ENCODE measurements around the gene CARS2.
"Not testable (repeated sequence)": the region's sequence is repeated elsewhere in the genome, so short reads cannot be mapped to it uniquely, and the experiment has no call there.

Gene CARS2

GRCh38 chr13:110681868-110682550 lies 23.9 kb downstream of the CARS2 start:
- no peak for DNase-seq

- DNase-seq, result no peak
Measured at GRCh38 chr13:110680852-110681251, 25.1 kb downstream of the CARS2 start.

GRCh38 chr13:110677731-110678545 lies 28.0 kb downstream of the CARS2 start:
- no peak for DNase-seq

GRCh38 chr13:110676595-110677587 lies 29.0 kb downstream of the CARS2 start:
- no peak for DNase-seq

DNA sequence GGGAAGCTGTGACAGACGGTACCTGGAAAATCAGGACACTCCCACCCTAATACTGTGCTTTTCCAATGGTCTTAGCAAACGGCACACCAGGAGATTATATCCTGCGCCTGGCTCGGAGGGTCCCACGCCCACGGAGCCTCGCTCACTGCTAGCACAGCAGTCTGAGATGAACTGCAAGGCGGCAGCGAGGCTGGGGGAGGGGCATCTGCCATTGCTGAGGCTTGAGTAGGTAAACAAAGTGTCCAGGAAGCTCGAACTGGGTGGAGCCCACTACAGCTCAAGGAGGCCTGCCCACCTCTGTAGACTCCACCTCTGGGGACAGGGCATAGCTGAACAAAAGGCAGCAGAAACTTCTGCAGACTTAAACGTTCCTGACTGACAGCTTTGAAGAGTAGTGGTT lies 36.1 kb downstream of the CARS2 start:
- not testable (repeated sequence) for DNase-seq

DNA sequence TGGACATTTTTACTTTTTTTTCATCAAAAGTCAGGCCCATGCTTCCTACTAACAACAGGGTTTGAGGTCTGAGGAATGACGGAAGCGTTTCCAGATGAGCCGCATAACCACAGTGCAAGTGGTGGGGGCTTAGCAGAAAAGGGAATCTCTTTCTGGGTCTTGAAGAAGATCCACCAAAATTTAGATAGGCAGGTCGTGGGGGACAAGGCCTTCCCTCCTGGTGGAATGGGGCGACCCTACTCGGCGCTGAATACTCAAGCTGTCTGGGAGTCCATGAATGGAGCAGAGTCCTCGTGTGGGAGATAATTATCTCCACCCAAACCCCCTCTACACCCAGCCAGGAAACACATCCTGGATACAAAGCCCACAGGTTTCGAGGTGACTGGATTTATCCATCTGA lies 36.9 kb downstream of the CARS2 start:
- no peak for DNase-seq

DNA sequence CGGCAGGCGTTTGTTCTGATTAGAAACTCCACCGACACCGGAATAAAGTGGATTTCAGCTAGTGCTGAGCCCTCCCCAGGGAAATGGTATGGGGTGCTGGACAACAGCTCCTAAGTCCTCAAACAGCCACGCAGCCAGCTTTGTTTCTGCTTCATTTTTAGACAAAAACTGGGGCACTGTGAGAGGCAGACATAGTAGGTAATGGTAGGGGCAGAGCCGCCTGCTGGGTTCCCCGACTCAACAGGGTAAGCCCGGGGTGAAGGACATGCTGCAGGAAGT lies 39.7 kb downstream of the CARS2 start:
- no peak for DNase-seq

DNA sequence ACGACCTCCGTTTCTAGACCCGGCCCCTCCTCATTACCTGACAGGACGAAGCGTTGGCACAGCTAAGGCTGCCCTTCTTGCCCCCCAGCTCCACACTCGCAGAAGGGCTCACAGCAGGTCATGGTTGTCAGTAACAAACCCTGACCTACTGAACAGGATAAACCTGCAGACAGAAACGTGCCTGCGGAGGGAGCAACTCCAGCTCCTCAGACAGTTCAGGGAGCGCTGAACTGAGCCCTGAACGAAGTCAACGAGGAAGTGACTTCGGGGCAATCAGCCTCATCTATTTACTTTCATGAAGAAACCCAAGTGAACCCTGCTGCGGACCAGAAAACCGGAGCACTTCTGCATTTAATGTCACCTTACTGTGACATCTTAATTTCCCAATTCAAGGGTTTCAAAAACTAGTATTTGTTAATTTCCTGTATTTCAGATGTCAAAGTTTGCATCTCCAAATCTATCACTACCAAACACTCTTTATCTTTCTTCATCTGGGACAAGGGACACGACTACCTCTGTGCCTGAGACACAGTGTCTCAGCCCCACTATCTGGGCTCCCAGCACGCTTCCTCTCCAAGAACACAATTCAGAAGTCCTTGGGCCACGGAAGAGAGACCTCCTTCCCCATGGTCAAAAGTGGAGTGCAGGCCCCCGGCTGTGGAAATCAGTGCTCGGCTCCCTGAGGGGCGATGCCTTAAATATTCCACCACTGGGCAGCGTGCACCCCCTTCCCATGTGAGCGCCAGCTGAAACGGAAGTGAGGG lies 40.2 kb downstream of the CARS2 start:
- no peak for DNase-seq

DNA sequence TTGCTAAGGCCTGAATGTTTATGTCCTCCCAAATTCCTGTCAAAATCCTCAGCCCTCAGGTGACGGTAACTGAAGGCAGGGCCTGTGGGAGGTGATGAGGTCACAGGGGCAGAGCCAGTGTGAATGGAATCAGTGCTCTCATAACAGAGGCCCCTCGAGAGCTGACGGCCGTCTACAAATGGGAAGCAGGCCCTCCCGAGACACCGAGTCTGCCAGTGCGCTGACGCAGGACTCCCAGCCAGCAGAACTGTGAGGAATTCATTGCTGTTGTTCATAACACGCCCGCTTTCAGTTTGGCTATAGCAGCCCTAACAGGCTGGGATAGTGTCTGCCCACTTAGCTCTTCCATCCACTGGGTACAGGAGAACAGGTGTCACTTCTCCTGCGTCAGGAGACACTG lies 41.2 kb downstream of the CARS2 start:
- DNase-seq, result no peak

GRCh38 chr13:110664041-110664440 lies 41.9 kb downstream of the CARS2 start:
- no peak for DNase-seq

DNA sequence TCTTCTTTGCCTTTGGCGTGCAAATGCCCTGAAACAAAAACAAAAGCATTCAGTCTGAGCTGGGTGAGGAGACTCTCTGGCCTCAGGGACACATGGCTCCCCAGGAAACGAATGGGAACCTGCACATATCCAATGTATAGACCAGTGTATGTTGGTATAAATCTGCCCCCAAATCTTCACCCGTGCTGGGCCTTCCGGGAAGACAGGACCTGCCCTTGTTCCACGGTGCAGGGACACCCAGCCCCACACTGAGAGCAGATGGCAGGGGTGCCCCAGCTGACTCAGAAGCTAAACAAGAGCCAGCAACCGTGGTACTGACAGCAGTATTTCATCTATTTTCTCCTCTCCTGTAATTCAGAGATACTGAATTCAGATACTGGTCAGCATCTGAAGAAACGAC lies 42.4 kb downstream of the CARS2 start:
- no peak for DNase-seq

DNA sequence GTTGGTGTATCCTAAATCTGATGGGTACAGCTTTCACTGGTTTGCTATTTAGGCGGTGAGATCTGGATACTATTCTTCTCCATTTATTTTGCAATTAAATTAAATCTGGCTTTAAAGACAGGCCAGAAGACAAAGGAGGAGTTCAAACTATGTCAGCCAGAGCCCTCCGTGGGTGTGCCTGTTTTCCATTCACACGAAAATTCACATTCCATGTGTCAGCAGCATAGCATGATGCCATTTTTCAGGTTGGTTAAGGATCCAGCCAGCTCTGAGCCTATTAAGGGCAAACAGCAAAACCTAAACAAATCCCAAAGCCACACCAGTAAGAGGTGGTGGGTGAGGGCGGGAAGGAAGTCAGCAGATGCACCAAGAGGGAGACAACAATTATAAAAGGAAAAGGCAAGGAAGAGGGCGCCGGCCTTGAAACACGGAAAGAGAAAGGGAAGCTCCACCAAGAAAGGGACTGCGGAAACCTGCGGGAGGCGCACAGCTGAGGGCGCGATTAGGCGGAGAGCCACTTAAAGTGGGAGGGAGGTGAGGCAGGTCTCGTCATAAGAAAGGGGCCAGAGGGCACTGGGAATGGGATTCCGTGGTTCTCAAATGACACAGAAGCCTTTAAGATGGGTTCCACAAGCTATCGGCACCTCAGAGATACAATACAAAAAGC lies 43.0 kb downstream of the CARS2 start:
- no peak for DNase-seq

GRCh38 chr13:110662091-110662490 lies 43.8 kb downstream of the CARS2 start:
- DNase-seq, result no peak

- DNase-seq, result no peak
Measured at GRCh38 chr13:110661256-110661655, 44.7 kb downstream of the CARS2 start.

DNA sequence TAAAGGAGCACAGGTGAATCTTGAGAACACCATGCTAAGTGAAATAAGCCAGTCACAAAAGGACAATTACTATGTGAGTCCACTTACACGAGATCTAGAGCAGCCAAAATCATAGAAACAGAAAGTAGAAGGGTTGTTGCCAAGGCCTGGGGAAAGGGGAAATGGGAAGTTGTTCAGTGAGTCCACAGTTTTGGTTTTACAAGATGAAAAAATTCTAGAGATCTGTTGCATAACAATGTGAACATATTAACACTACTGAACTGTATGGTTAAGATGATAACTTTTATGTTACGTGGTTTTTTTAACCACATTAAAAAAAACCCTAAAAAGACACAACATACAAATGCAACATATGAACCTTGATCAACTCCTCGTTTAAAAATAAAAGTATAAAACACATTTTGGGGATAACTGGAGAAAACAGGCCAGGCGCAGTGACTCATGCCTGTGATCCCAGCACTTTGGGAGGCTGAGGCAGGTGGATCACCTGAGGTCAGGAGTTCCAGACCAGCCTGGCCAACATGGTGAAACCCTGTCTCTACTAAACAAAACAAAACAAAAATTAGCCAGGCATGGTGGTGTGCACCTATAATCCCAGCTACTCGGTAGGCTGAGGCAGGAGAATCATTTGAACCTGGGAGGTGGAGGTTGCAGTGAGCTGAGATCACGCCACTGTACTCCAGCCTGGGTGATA lies 47.6 kb downstream of the CARS2 start:
- DNase-seq, result not testable (repeated sequence)

- DNase-seq, result no peak
Measured at GRCh38 chr13:110657196-110657595, 48.7 kb downstream of the CARS2 start.

GRCh38 chr13:110653851-110654250 lies 52.1 kb downstream of the CARS2 start:
- no peak for DNase-seq

- no peak for DNase-seq
Measured at GRCh38 chr13:110653271-110653670, 52.6 kb downstream of the CARS2 start.

- DNase-seq, result no peak
Measured at GRCh38 chr13:110652764-110653163, 53.2 kb downstream of the CARS2 start.

- no peak for DNase-seq
Measured at GRCh38 chr13:110652231-110652730, 53.6 kb downstream of the CARS2 start.

GRCh38 chr13:110651726-110652230 lies 54.1 kb downstream of the CARS2 start:
- DNase-seq, result no peak

Measured in amniotic stem cell (primary cell).